Activated T-cell treated with anti-CD3 and anti-CD28 coated beads for 48 hours (primary cell): ENCODE data around the gene AP2S1.
A peak's percentile ranks its signal among the peaks of the same experiment; 100 is the strongest.
"Not testable (repeated sequence)": the region's sequence is repeated elsewhere in the genome, so short reads cannot be mapped to it uniquely, and the experiment has no call there.

Source experiments
- DNase-seq: peaks from one replicate; pipeline ENCODE4 v3.0.0-alpha.2; 2020; ENCODE audit warnings: low read depth

The AP2S1 gene

GRCh38 chr19:46840498-46840942 is 10.1 kb downstream of the AP2S1 start:
- DNase-seq = no peak

DNA sequence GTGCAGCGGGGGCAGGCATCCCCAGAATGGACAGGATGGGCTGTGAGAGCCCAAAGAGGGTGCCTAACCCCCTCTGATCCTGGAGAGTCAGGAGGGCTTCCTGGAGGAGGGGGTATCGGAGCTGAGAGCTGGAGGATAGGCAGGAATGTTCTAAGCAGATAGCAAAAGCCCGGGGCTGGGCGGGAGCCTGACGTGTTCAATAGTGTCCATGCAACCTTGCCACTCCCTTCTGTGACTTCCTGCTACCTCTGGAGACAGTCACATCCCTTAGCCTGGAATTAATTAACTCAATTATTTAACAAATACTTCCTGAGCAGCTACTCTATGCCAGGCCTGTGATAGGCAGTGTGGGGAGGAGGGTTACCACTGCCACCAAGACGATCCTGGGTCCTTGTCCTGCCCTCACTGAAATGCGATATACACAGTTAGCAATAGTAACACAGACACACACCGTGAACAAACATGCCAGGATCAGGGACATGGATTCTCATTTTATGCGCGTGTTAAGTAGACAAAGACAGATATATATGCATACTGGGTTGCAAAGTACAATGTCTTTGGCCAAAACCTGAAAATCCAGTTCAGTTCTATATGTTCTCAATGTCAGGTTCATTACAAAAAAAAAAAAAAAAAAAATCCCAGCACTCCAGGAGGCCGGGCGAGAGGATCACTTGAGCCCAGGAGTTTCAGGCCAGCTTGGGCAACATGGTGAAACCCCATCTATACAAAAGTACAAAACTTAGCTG is 10.7 kb downstream of the AP2S1 start:
- no peak for DNase-seq

DNA sequence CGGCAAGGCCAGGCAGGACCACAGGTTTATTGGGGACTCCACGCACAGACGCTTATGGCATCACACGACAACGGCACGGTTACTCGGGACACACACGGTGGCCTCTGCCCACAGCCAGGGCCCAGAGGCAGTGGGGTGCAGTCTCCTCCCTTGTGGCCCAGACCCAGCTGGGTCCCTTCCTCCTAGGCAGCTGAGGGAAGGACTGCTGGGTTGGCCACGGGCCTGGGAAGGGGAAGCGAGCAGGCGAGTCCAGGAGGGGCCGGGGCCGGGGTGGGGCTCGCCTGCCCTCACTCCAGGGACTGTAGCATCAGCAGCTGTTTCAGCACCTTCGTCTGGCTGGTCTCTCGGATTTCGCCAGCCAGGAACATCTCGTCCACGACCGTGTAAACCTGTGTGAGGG is 12.5 kb downstream of the AP2S1 start:
- no peak for DNase-seq

- no peak for DNase-seq
Observed at GRCh38 chr19:46834984-46835383, 15.7 kb downstream of the AP2S1 start.

DNA sequence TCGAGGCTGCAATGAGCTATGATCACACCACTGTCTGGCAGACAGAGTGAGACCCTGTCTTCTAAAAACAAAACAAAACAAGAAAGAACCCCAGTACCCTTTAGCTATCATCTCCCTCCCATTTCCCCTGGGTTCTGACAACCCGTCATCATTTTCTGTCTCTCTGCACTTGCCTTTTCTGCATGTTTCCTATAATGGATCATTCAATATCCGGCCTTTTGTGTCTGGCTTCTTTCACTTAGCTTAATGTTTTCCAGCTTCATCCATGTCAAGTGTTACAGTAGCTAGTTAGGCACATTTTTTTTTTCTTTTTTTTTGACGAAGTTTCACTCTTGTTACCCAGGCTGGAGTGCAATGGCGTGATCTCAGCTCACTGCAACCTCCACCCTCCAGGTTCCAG is 16.5 kb downstream of the AP2S1 start:
- DNase-seq = no peak

DNA sequence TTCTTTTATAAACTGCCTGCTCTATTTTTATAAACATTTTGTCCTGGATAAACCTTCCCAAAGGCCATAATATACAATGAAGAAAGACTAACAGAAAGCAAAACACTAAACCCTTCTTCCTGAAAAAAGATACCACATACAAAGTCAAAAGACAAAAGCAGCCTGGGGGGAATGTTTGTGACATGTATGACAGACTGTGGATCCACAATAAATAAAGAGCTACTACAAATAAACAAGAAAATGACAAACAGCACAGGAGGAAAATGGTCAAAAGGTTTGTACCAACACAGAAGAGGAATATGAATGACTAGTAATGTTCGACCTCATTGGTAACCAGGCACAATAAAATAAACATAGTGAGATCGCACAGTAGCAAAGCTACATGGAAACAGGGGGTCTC is 19.8 kb downstream of the AP2S1 start:
- DNase-seq = no peak

- peak; percentile 43 for DNase-seq
Observed at GRCh38 chr19:46828484-46828883, 22.2 kb downstream of the AP2S1 start.

DNA sequence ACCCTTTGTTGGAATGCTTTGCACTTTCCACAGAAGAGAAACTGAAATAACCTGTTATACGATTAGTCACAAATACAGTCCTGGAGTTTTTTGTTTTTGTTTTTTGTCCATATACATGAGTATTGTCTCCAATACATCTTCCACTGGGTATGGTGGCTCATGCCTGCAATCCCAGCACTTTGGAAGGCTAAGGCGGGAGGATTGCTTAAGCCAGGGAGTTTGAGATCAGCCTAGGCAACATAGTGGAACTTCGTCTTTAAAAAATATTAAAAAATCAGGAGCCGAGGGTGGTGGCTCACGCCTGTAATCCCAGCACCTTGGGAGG is 25.0 kb downstream of the AP2S1 start:
- DNase-seq = no peak

DNA sequence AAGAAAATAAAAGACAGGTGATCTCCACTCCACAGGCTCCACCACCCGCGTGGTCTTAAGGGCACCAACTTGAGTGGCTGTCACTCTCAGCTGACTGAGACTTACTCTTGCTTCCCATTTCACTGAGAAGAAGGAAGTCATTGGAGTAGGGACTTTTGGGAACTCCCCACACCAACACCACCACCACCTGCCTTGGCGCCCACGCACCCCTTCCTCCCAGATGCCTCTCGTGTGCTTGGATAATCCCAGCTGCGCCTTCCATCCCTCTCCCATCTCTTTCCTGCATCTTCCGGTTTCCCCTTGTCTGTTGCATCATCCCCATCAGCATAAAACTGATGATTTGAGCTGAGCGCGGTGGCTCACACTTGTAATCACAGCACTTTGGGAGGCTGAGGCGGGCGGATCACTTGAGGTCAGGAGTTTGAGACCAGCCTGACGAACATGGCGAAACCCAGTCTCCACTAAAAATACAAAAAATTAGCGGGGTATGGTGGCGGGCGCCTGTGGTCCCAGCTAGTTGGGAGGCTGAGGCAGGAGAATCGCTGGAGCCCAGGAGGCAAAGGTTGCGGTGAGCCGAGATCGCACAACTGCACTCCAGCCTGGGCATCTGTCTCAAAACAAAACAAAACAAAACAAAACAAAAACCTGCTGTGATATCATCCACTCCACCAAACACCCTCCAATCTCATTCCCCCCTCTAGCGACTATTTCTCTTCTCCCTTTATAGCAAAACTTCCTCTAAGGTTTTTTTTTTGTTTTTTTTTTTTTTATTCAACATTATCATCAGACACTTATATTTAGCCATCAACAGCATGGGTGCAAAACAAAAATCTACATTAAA is 25.5 kb downstream of the AP2S1 start:
- DNase-seq = no peak

GRCh38 chr19:46823049-46823448 is 27.6 kb downstream of the AP2S1 start:
- no peak for DNase-seq

- not testable (repeated sequence) for DNase-seq
Observed at GRCh38 chr19:46822410-46822787, 28.2 kb downstream of the AP2S1 start.

- peak; percentile 54 for DNase-seq
Observed at GRCh38 chr19:46821512-46822409, 28.9 kb downstream of the AP2S1 start.

DNA sequence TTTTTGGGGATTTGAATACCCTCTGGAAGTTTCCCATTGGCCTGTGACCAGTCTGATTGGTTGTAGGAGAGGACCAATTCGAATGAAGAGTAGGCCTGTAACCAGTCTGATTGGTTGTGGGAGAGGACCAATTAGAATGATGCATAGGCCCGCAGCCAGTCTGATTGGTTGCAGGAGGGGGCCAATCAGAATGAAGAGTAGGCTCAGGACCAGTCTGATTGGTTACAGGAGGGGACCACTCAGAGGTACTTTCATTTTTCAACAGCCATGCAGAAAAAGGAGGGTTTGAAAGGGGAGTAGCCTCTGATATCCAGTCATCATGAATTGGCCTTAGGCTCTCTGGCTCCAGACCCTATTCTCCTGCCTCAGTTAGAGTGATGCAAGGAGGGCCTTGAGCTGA is 31.8 kb downstream of the AP2S1 start:
- DNase-seq = peak; percentile 12

- no peak for DNase-seq
Observed at GRCh38 chr19:46815833-46816627, 34.6 kb downstream of the AP2S1 start.

DNA sequence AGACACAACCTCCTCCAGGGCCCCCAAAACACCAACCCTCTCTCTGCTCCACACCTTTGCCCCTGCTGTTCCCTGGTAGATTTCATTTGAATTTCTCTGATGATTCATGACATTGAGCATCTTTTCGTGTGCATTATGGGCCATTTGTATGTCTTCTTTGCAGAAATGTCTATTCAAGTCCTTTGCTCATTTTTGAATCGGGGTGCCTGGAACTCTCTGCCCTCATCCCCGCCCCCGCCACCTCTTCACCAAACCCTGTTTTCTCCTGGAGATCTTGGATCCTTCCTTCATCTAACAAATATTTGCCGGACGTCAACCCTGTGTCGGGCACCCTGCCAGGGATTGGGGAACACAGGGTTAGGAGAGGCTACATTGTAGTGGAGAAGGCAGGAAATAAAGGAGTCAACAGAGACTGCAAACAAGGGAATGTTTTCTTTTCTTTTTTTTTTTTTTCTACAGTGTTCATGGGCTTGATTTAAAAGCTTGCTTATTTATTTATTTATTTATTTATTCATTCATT is 36.7 kb downstream of the AP2S1 start:
- DNase-seq = no peak

GRCh38 chr19:46812977-46813838 is 37.4 kb downstream of the AP2S1 start:
- DNase-seq = no peak

- DNase-seq = no peak
Observed at GRCh38 chr19:46809534-46810272, 40.9 kb downstream of the AP2S1 start.

DNA sequence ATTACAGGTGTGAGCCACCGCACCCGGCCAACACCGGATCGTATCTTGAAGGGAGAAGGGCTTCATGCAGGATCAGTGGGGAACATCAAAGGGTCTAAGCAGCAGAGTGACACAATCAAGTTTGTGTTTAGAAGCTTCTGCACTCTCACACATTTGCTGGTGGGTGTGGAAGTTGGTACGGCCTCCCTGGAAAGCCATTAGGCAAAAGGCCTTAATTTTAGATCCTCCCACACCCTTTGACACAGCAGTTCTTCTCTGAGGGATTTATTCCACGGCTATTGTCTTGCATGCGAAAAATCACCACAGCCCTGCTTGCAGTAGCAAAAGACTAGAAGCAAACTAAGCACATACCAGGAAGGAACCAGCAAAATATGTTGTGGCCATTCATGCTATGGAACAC is 44.0 kb downstream of the AP2S1 start:
- no peak for DNase-seq

GRCh38 chr19:46804432-46804831 is 46.2 kb downstream of the AP2S1 start:
- DNase-seq = not testable (repeated sequence)

GRCh38 chr19:46803555-46803954 is 47.1 kb downstream of the AP2S1 start:
- DNase-seq = no peak
